ENCODE data around the gene HS3ST6.
"Not testable (repeated sequence)": the region's sequence is repeated elsewhere in the genome, so short reads cannot be mapped to it uniquely, and the experiment has no call there.

HS3ST6 gene

DNA sequence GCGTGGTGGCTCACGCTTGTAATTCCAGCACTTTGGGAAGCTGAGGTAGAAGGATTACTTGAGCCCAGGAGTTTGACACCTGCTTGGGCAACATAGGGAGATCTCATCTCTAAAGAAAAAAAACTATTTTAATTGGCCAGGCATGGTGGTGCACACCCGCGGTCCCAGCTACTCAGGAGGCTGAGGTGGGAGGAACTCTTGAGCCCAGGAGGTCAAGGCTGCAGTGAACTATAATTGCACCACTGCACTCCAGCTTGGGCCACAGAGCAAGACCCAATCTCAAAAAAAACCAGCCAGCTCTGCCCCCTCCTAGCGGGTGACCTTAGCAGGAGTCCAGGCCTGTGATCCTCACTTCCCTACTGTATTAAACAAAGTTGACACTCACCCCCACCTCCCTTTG is 5.9 kb upstream of the HS3ST6 start:
- no peak for FAIRE-seq

DNA sequence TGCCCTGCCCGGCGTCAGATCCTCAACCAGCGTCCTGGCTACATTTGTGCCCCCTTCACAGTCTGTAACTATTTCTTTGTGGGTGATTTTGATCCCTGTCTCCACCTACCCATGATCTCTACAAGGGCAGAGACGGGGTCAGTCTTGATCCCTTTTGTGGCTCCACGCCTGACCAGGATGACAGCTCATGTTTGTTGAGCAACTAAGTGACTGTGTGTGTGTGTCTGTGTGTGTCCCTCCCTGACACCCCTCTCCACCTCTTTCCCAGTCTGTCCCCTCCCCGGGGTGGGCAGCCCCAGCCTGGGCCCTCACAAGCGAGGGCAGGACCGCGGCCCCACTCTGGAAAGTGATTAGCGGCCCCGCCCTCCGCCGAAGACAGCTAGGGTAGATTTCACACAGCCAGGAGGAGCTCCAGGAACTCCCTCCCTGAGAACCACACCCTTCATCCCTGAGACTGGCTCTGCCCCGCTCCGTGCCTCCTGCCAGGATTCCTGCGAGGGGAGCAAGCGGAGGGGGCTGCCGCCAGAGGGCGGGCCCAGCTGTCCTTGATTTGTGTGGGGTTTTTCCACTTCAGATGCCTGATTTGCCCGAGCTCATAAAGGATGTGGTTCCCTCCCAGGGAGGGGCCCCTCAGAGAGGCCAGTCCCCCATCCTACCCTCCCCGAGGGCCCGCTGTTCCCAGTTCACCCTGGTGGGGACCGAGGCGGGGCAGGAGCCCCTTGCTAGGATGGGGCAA is 5.3 kb upstream of the HS3ST6 start:
- no peak for FAIRE-seq

DNA sequence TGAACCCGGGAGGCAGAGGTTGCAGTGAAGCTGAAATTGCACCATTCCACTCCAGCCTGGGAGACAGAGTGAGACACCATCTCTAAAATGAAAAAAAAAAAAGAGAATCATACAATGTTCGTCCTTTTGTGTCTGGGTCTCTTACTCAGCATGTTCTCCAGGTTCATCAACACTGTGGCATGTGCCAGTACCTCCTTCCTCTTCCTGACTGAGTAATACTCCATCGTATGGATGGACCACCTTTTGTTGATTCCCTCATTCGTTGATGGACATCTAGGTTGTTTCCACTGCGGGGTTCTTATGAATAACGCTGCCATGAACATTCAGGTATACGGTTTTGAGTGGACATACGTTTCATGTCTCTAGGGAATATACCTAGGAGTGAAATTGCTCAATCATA is 4.1 kb upstream of the HS3ST6 start:
- FAIRE-seq: no peak

GRCh38 chr16:1920727-1921171 is 2.5 kb upstream of the HS3ST6 start:
- FAIRE-seq: no peak

DNA sequence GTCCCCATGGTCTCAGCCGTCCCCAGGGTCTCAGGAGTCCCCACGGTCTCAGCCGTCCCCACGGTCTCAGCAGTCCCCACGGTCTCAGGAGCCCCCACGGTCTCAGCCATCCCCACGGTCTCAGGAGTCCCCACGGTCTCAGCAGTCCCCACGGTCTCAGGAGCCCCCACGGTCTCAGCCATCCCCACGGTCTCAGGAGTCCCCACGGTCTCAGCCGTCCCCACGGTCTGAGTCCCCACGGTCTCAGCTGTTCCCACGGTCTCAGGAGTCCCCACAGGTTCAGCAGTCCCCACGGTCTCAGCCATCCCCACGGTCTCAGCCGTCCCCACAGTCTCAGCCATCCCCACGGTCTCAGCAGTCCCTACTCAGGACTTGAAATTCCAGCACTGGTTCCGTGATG is 1.9 kb upstream of the HS3ST6 start:
- not testable (repeated sequence) for FAIRE-seq

DNA sequence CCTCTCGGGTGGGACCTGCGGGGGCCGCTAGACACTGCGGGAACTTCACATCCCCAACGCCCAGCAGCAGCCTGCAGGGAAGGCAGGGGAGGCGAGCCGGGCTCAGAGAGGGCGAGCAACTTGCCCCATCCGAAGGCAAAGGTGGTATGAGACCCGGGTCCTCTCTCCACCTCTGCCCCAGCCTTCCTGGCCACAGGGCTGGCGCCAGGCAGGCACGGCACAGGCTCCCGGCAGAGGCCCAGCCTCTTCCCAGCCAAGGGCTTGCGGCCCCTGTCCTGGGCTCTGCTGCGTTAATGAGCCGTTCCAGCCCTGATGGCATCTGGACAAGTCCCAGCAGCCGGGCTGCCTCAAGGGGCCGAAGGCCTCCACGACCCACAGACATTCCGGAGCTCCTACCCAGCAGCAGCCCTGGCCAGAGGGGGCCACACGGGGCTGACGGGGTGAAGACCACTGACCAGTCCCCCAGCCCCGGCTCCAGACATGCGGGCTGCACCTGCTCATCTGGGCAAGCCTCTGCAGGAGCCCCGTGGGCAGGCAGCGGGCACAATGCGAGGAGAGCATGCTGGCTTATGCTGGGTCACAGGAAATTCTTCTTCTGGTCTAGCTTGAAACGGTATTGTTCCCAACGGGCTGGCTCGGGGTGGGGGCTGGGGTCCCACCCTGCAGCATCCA is 1.2 kb upstream of the HS3ST6 start:
- no peak for FAIRE-seq

DNA sequence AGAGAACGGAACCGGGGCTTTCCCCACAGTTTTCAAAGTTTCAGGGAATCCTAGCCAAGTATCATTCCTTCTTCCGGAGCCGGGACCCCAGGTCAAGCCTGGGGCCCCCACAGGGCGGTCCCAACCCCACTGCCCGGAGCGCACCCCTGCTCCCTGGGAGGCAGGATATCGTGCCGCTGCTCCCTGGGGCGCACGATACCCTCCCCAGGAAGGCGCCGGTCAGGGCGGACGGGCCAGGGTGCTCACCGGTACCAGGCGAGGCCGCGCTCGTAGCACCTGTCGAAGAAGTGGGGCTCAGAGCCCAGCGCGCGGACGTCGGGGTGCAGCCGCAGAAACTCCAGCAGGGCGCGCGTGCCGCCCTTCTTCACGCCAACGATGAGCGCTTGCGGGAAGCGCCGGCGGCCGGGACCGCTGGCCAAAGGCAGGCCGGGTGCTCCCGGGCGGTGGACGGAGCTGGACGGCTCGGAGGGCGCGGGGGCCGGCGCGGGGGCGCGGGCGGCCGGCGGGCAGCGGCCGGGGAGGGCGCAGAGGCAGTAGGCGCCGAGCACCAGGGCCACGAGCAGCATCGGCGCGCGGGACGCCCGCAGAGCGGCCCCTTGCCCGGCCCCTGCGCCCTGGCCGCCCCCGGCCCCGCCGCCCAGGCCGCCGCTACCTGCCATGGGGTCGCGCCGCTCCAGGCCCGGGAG is 407 bp downstream of the HS3ST6 start:
- FAIRE-seq: no peak

DNA sequence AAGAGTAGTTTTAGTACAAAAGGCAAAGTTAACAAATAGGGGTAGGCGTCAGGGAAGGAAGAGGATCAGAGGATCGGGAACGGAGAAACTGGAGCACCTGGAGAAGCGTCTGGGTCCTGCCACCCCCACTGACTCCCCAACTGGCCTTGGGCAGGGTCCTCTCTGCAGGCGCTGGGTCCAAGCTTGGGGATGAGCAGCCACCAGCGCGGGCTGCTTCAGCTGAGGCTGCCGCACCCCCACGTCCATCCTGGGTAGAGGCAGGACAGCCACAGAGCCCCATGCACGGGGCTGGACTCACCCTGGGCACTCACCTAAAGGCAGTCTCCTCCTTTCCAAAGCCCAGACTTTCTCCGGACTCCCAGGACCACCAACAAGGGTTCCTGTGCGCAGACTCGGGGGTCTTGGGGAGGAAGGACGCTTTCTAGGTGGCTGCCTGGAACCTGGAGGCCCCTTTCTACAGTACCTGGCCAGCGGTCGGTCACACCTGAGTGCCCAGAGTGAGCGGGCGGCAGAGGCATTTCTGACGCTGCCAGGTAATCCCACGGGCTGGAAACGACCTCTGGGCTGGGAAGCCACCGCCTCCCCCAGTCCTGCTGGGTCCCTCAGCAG is 1.1 kb downstream of the HS3ST6 start:
- no peak for FAIRE-seq

- no peak for FAIRE-seq
Measured at GRCh38 chr16:1916640-1916990, 1.6 kb downstream of the HS3ST6 start.

- no peak for FAIRE-seq
Measured at GRCh38 chr16:1915732-1916639, 2.2 kb downstream of the HS3ST6 start.

- no peak for FAIRE-seq
Measured at GRCh38 chr16:1914988-1915387, 3.2 kb downstream of the HS3ST6 start.

DNA sequence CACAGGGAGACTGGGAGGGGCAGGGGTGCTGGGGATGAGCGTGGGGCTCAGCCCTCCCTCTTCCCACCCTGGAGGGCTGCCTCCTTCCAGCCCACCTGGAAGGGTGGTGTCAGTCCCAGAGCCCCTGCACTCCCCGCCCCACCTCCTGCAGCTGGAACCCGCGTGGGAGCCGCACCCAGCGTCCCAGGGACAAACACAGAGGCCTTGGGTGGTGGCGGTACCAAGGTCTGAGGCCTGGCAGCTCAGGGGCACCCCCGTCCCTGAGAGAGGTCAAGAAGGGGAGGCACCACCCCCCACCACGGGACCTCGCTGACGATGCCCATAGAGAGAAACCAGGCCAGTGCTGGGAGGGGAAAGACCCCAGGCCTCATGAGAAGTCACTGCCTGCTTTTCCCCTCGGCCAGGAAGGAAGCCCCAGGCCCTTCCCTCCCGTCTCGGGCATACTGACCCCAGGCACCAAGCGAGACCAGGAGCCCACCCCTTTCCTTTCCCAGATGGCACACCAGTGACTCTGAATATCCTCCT is 4.1 kb downstream of the HS3ST6 start:
- FAIRE-seq: no peak

DNA sequence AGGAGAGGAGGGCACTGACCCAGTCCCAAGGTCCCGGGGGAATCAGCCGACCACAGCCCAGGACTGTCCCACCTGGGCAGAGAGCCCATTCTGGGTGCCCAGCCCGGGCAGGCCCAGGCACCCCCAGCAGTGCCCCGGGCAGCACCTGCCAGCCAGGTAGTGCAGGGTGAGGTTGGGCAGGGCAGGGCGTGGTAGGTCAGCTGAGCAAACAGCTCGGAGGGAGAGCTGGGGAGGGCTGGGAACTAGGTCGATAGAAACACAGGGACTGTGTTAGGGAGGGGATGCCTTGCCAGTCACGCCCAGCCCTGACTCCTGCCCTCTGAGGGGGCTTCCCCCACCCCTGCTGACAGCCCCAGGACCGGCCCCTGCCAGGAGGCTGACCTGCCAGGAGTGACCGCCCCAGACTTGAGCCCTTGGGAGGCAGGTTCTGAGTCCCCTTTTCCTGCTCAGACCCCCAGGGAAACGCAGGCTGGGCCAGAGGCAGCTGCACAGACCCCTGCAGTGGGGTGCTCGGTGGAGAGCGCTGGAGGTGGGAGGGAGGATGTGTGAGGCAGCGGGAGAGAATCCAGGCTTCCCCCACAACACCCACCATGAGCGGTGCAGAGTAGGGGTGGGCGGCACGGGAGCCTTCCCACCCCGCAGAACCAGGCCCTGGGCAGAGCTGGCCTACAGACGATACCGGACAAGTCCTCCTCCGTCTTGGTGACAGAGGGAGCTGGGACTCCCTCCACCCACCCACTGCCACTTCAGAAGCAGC is 4.7 kb downstream of the HS3ST6 start:
- FAIRE-seq: no peak

DNA sequence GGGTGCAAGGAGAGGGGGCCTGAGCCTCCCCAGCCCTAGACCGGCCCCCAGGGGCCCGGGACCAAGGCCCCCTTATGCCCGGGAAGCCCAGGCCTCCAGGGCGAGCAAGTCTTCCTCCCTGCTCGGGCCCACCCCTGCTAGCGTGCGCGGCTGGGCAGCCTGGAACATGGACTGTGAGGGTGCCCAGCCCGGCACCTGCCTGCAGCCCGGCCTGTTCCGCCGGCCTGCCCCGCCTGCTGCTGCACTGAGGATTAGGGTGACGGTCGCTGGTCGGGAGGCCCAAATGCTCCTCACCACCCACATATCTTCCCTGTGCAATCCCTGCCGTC is 6.0 kb downstream of the HS3ST6 start:
- no peak for FAIRE-seq

GRCh38 chr16:1911467-1912214 is 6.6 kb downstream of the HS3ST6 start:
- FAIRE-seq: no peak

GRCh38 chr16:1909561-1910231 is 8.5 kb downstream of the HS3ST6 start:
- no peak for FAIRE-seq

GRCh38 chr16:1908983-1909382 is 9.2 kb downstream of the HS3ST6 start:
- no peak for FAIRE-seq

- FAIRE-seq: no peak
Measured at GRCh38 chr16:1908184-1908583, 10.0 kb downstream of the HS3ST6 start.

DNA sequence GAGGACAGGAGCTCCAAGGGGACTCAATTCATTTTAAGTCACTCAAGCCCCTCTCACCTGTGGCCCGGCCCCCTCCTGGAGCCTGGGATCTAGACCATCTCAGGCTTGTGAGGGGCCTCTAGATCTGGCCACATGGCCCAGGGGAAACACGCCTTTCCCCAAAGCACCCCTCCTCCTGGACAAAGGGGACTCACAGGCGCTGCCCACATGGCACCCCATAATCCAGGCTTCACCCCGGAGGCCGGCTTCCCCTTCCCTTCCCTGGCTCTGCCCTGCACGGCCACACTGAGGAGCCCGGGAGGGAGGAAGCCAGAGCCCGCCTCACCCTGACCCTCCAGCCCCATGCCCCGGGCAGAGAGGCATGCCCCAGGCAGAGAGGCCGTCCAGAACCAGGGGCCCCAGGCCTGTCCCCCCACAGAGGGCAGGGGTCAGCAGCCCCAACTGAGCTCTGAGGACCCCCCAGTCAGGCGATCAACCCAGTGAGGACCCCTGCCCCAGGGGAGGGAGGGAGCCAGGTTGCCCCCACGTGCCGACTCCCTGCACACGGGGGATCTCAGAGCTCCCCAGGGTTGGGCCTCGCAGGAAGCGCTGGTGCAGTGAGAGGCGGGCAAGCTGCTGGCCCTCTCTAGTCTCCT is 10.9 kb downstream of the HS3ST6 start:
- FAIRE-seq: no peak

DNA sequence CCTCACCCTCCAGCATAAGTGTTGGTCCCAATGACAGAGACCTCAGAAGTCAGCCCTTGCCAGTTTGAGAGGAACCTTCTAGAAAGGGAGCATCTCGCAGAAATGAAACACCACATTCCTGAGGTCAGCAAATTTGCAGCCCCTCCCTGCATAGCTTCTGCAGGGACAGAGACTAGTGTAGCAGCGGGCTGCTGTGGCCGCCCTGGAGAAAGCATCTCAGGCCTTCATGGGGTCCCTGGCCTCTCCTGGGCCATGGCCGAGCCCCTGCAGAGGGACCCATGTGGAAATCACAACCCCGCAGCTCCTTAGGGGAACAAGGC is 11.4 kb downstream of the HS3ST6 start:
- FAIRE-seq: no peak
